Heart right ventricle (tissue), 16 donors: Measurements from ENCODE around the gene SERP2. TPM values are rescaled to one million over a fixed set of nuclear protein-coding genes. Genes with fewer than 3 reads are reported as not detected.

Experiments used
- ATAC-seq, 8 donors: fragments of 200-7000 bp; cut with Tn5 transposase; one replicate each; pipeline ENCODE4 v1.9.1; 2020; ENCODE audit warnings: mild to moderate bottlenecking in 8 of 8, moderate library complexity in 8 of 8, moderate number of reproducible peaks in 1 of 8
- DNase-seq, 2 donors: peaks; one replicate each; pipeline ENCODE4 v3.0.0-alpha.2; 2020
- H3K27ac ChIP-seq, 10 donors: fragments of 200-600 bp; sonication (generic) in 2 of 10; one replicate each; pipeline versions ENCODE4 v1.5.0 to v1.8.0; 2020 to 2022; ENCODE audit warnings: mild to moderate bottlenecking in 3 of 10
- H3K27me3 ChIP-seq, 7 donors: fragments of 200-600 bp; one replicate each; pipeline ENCODE4 v1.8.0; 2021 to 2022; ENCODE audit warnings: mild to moderate bottlenecking in 2 of 7
- H3K36me3 ChIP-seq, 9 donors: fragments of 200-600 bp; sonication (generic) in 1 of 9; one replicate each; pipeline versions ENCODE4 v1.5.0 to v1.8.0; 2020 to 2022; ENCODE audit warnings: mild to moderate bottlenecking in 2 of 9
- H3K4me1 ChIP-seq, 9 donors: fragments of 200-600 bp; sonication (generic) in 1 of 9; one replicate each; pipeline versions ENCODE4 v1.5.0 to v1.8.0; 2020 to 2022; ENCODE audit warnings: mild to moderate bottlenecking in 4 of 9
- H3K4me3 ChIP-seq, 10 donors: fragments of 200-600 bp; sonication (generic) in 2 of 10; one replicate each; pipeline versions ENCODE4 v1.5.0 to v1.8.0; 2020 to 2022; ENCODE audit warnings: mild to moderate bottlenecking in 7 of 10, moderate library complexity in 2 of 10
- H3K9me3 ChIP-seq, 11 donors: fragments of 200-600 bp in 10 of 11; sonication (generic) in 2 of 11; one replicate each; pipeline versions ENCODE4 v1.5.0 to v1.8.0; 2013 to 2022; ENCODE audit warnings: mild to moderate bottlenecking in 2 of 11, control low read depth in 1 of 11, moderate library complexity in 1 of 11
- CTCF ChIP-seq, 9 donors: fragments of 200-600 bp; sonication (generic) in 2 of 9; IDR thresholded peaks; one replicate each; pipeline versions ENCODE4 v1.5.0 to v1.8.0; 2021 to 2022; ENCODE audit warnings: antibody characterized with exemption in 9 of 9, mild to moderate bottlenecking in 5 of 9, moderate library complexity in 1 of 9
- WGBS, 2 donors: extraction: QIAGEN DNeasy Blood & Tissue Kit; methylation state at CpG; one replicate each; pipeline ENCODE4 v1.1.7; 2013; ENCODE audit warnings: inconsistent platforms in 1 of 2; 5-methylcytosine and 5-hydroxymethylcytosine counted together
- intact Hi-C, 10 donors: fragments of 100-400 bp; cut with DNase I; formaldehyde crosslinking; loops; one replicate each; pipeline versions ENCODE4 v1.11.1 to v1.14.2; 2022
- polyA plus RNA-seq, 2 donors: library from polyadenylated mRNA; stranded (reverse); fragments of 200-250 nt; gene quantifications; one replicate each; pipeline ENCODE4 v1.2.3, GENCODE V29; 2013
- total RNA-seq, 10 donors: library from RNA; stranded (reverse); fragmentation: NEBNext Ultra II Directional in 3 of 10; extraction: Animal tissue kit (Norgen Biotek cat#: 25700) in 3 of 10; gene quantifications; one replicate each; pipeline versions ENCODE4 v1.2.1 to v1.2.4, GENCODE V29; 2021 to 2023
- donor health status: Arrhythmogenic right ventricular cardiomyopathy.
- donor health status: ischemic (EF 13 %, LVEDD 7.1; RV severe dilation, severe dysfunction).
- donor health status: healthy with polysubstance abuse.
- donor health status: DM: no; HTN: yes; CAD: no.
- donor health status: DM: no; HTN: no; CAD: no.
- donor health status: ischemic (EF 25% LVEDD 6.9; RV normal size, moderate dysfunction).
- donor health status: ischemic (EF 25% LVEDD 5.7; RV mildly dilated, moderate dysfunction).
- donor health status: healthy.
- donor health status: DM: yes; HTN: yes; CAD: no.
- donor health status: Ischemic cardiomyopathy.
- donor health status: ischemic (EF 35%, LVEDD 5.7; RV mildly dilated, moderate dysfunction).
- donor health status: nonischemic (EF 11% LVEDD 7.7; RV severe dilation, severe dysfunction).
- donor health status: DM: yes; HTN: yes; CAD: no.
- donor health status: PGD.
- donor health status: ischemic (EF 29% LVEDD 5.4; RV normal size, mild dysfunction).
- donor health status: nonischemic (EF 23%, LVEDD 6.1; RV moderate dilation, normal function).

The SERP2 gene
- total and polyA plus RNA-seq, 12 donors = 10.0 to 20.4 (median 11.8) TPM

- intact Hi-C loops = loop anchor here in 1 of 10 donors (10.0 kb wide), 1 partner anchor 124 kb away; no protein-coding TSS in a partner anchor
- Histone ChIP-seq H3K27me3 (peaks cover 0 to 11% (median 0%) of the 10 kb centered on the region in 7 donors), H3K36me3 (no peaks in the 10 kb centered on the region), H3K9me3 (no peaks in the 10 kb centered on the region), H3K4me3 (no peak overlapping the region), H3K4me1 (peaks cover 0 to 29% (median 15%) of the 10 kb centered on the region in 9 donors), H3K27ac (no peak overlapping the region)
- DNase-seq = no peak
- no peak for ATAC-seq
- 73 to 74% methylated on average over 5 of the region's 5 CpGs for WGBS, 2 donors
- no peak for TF ChIP-seq CTCF (IDR thresholded peaks at IDR 0.05)
Observed at GRCh38 chr13:44368599-44369368, 4.8 kb upstream of the SERP2 start.

GRCh38 chr13:44371421-44371820, 2.2 kb upstream of the SERP2 start:
- DNase-seq (no peak), ATAC-seq (no peak)
- Histone ChIP-seq H3K27ac (no peak overlapping the region), H3K36me3 (no peaks in the 10 kb centered on the region), H3K4me1 (peaks cover 0 to 27% (median 15%) of the 10 kb centered on the region in 9 donors), H3K4me3 (no peak overlapping the region), H3K27me3 (peaks cover 0 to 24% (median 0%) of the 10 kb centered on the region in 7 donors), H3K9me3 (no peaks in the 10 kb centered on the region)
- WGBS, 2 donors = 87 to 95% methylated on average over 3 of the region's 3 CpGs
- TF ChIP-seq CTCF (IDR thresholded peaks at IDR 0.05) = no peak
- intact Hi-C loops = loop anchor here in 2 of 10 donors (5.0 to 10.0 kb wide), 2 partner anchors 59 to 63 kb away; no protein-coding TSS in a partner anchor

GRCh38 chr13:44373247-44373600, 400 bp upstream of the SERP2 start:
- TF ChIP-seq CTCF (IDR thresholded peaks at IDR 0.05) = no peak
- Histone ChIP-seq H3K4me1 (peaks cover 0 to 19% (median 9%) of the 10 kb centered on the region in 9 donors), H3K36me3 (no peaks in the 10 kb centered on the region), H3K27me3 (peaks cover 0 to 24% (median 0%) of the 10 kb centered on the region in 7 donors), H3K27ac (peak overlapping the region in 7 of 10 donors; percentile 41 to 79 (median 63)), H3K4me3 (peak overlapping the region; percentile 56 to 78 (median 74)), H3K9me3 (no peaks in the 10 kb centered on the region)
- intact Hi-C loops = loop anchor here in 2 of 10 donors (5.0 to 10.0 kb wide), 2 partner anchors 61 to 62 kb away; no protein-coding TSS in a partner anchor
- DNase-seq (no peak), ATAC-seq (peak in 7 of 8 donors; percentile 15 to 51 (median 38))
- 36 to 40% methylated on average over 27 to 29 of the region's 29 CpGs for WGBS, 2 donors

GRCh38 chr13:44374348-44374712, 706 bp downstream of the SERP2 start:
- ATAC-seq (no peak), DNase-seq (no peak)
- TF ChIP-seq CTCF (IDR thresholded peaks at IDR 0.05) = no peak
- Histone ChIP-seq H3K9me3 (no peaks in the 10 kb centered on the region), H3K27me3 (peaks cover 0 to 24% (median 0%) of the 10 kb centered on the region in 7 donors), H3K4me3 (peak overlapping the region; percentile 56 to 78 (median 74)), H3K36me3 (no peaks in the 10 kb centered on the region), H3K4me1 (peaks cover 0 to 15% (median 8%) of the 10 kb centered on the region in 9 donors), H3K27ac (peak overlapping the region in 9 of 10 donors; percentile 36 to 79 (median 58))
- intact Hi-C loops = loop anchor here in 2 of 10 donors (5.0 to 10.0 kb wide), 2 partner anchors 60 to 62 kb away; no protein-coding TSS in a partner anchor
- WGBS, 2 donors = 50 to 53% methylated on average over 10 of the region's 10 CpGs
